Germinal center (tissue), 1 donor: ENCODE measurements around the gene P3H3.
"Not testable (repeated sequence)": the region's sequence is repeated elsewhere in the genome, so short reads cannot be mapped to it uniquely, and the experiment has no call there.

ENCODE experiments used
- DNase-seq: peaks from one replicate; pipeline ENCODE4 v3.0.0; 2012; ENCODE audit warnings: mixed read lengths, low spot score

P3H3 gene

DNA sequence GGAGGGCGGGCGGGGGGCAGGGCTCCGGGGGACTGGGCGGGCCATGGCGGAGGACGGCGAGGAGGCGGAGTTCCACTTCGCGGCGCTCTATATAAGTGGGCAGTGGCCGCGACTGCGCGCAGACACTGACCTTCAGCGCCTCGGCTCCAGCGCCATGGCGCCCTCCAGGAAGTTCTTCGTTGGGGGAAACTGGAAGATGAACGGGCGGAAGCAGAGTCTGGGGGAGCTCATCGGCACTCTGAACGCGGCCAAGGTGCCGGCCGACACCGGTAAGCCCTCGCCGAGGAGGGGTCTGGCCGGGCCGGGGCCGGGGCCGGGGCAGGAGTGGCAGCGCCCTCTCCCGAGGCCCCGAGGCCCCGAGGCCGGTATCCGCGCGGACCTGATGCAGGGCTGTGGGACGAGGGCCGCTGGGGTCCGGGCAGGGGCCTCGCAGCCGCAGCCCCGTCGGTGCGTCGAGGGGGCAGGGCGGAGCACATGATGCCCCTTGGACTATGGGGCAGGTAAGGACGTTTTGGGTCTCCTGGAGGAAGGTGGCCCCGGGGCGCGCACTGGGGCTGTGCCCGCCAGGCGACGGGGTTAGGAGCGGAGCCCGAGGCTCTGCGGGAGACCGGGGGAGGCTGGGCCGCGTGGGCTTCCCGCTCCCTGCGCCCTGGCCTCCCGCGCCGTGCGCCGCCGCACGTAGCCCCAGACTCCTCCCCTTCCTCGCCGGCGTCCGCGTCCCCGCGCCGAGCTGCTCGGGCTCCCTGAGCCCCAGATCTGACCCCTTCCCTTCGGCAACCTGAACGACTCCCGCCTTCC lies 39.4 kb downstream of the P3H3 start, which contains the start of gene TPI1:
Gene TPI1, plus strand, starts transcription at position 119 of the 798 bp plus-strand sequence. Its CDS starts 36 bp downstream, at position 155.
- peak; percentile 87 for DNase-seq

DNA sequence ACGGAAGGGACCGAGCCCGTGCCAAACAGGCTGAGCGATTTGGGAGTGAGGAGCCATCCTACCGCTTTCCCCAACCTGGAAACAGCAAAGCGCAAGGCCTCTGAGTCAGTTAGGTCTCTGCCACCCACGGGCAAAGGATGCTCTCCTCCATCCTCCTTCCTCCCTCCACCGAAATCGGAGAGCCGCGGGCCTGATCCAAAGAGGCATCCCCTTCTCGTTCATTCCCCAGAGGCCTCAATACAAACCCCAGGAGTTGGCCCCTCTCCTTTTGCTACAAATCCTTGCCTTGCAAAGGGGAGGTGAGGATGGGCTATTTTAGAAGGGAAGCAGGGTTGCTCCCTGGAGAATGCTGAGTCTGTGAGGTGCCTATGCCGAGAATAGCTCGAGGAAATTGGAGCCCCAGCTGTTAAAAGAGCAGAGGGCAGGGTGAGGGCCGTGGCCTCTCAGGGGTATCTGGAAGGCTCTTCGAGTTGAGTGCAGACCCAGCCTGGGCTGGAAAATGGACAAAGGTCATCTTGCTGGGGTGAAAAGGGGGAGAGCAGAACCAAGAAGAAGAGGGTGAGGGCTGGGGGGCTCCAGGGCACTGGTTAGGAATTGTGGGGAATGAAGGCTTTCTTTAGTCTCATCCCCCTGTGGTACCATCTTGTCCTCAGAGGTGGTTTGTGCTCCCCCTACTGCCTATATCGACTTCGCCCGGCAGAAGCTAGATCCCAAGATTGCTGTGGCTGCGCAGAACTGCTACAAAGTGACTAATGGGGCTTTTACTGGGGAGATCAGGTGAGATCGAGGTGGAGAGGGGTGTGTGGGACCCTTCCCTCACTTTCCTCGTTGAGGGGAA lies 40.2 kb downstream of the P3H3 start:
- DNase-seq: no peak

- peak; percentile 81 for DNase-seq
Measured at GRCh38 chr12:6869049-6870021, 41.1 kb downstream of the P3H3 start.

- DNase-seq: not testable (repeated sequence)
Measured at GRCh38 chr12:6870304-6870703, 42.1 kb downstream of the P3H3 start.

- peak; percentile 13 for DNase-seq
Measured at GRCh38 chr12:6871052-6871957, 43.1 kb downstream of the P3H3 start.

DNA sequence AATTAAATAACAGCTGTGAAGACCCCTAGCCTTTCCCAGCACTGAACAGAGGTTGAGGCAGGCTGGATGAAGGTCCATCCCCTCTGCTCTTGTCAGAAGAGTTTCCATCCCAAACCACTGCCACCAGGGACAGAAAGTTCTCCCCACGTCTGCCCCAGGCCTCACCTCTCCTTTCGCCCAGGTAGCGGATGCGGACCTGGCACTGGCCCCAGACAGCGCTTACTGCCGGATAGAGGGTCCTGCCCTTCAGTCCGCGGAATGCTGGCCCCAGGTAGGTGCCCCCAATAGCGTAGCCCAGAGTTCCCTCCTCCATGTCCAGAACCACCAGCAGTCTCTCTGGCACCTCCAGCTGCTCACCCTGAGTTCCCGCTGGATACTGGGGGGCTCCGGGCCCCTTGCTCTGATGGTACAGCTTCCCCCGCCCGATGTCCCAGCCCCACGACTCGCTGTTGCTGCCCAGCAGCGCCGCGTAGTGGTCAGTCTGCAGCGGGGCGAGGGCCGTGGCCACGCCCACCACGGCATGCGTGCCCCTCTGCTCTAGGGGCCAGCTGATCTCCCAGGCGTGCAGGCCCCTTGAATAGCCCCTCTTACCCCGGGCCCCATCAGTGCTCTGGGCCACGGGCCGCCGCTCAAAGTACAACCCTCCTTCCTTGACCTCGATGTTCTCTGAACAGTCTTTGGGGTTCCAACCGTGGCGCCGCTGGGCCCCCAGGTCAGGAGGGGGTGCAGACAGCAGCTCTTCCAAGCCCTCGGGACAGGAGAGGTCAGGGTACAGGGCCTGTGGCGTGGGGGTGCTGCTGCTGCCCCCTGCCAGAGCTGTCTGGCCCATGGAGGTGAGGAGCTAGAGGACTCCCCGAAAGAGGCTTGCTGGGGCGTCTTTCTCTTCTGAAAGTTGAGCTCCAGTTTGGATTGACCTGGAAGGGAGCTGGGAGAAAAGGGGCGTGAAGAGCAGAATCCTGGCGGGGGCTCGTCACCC lies 44.2 kb downstream of the P3H3 start:
- DNase-seq: peak; percentile 84

GRCh38 chr12:6873094-6874014 lies 45.1 kb downstream of the P3H3 start, which contains the start of gene SPSB2:
TSS of gene SPSB2 (minus strand) at chr12:6873303. CDS start at chr12:6872901, 402 bp downstream.
- DNase-seq: peak; percentile 95

GRCh38 chr12:6874015-6874368 lies 45.8 kb downstream of the P3H3 start:
- DNase-seq: not testable (repeated sequence)

- not testable (repeated sequence) for DNase-seq
Measured at GRCh38 chr12:6879824-6880223, 51.6 kb downstream of the P3H3 start.

GRCh38 chr12:6883252-6883651 lies 55.0 kb downstream of the P3H3 start:
- no peak for DNase-seq

DNA sequence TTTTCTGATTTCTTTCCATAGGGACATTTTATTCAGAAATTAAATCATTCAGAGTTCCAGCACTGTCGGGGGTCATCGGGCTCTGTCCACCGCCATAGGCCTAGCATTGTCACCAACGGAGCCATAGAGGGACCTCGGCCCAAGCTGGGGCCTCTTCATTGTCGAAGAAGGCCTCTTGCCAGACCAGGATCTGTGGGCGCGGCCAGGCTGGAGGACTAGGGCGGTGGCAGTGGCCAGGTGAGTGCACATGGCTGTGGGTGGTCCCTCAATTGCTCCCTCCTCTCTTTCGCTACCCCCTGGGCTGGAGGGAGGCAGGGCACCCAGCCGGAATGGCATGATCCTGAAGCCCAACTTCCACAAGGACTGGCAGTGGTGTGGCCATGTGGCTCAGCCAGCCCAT lies 55.5 kb downstream of the P3H3 start:
- DNase-seq: no peak

- DNase-seq: no peak
Measured at GRCh38 chr12:6884539-6884938, 56.3 kb downstream of the P3H3 start.

DNA sequence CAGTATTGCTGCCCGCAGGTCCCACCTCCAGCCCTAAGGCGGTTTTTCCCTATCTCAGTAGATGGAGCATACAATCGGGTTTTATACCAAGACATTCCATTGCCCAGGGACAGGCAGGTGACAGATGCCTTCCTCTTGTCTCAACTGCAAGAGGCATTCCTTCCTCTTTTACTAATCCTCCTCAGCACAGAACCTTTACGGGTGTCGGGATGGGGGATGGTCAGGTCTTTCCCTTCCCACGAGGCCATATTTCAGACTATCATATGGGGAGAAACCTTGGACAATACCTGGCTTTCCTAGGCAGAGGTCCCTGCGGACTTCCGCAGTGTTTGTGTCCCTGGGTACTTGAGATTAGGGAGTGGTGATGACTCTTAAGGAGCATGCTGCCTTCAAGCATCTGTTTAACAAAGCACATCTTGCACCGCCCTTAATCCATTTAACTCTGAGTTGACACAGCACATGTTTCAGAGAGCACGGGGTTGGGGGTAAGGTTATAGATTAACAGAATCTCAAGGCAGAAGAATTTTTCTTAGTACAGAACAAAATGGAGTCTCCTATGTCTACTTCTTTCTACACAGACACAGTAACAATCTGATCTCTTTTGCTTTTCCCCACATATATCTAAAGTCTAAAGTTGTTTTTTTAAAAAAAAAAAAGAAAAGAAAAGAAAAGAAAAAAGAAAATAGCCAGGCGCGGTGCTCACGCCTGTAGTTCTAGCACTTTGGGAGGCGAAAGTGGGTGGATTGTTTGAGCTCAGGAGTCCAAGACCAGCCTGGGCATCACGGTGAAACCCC lies 58.2 kb downstream of the P3H3 start:
- not testable (repeated sequence) for DNase-seq

DNA sequence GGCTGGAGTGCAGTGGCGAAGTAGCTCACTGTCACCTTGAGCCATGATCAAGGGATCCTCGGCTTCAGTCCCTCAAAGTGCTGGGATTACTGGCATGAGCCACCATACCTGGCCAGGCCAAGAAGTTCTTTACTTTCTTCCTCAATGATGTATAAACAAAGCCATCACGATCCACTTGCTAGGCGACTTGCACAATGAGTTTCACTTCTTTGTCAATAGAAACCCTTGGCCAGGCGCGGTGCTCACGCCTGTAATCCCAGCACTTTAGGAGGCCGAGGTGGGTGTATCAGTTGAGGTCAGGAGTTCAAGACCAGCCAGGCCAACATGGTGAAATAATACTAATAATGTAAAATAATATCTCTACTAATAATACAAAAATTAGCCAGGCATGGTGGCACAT lies 59.3 kb downstream of the P3H3 start:
- DNase-seq: no peak

GRCh38 chr12:6888360-6888759 lies 60.2 kb downstream of the P3H3 start:
- no peak for DNase-seq

DNA sequence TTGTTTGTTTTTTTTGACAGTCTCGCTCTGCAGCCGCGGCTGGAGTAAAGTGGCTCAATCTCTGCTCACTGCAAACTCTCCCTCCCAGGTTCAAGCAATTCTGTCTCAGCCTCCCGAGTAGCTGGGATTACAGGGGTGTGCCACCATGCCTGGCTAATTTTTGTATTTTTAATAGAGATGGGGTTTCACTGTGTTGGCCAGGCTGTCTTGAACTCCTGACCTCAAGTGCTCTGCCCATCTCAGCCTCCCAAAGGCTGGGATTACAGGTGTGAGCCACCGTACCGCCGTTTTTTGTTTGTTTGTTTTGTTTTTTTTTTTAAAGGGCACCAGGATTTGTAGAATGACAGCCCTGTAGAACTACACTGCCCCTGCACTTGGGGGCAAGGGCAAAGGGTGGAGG lies 60.6 kb downstream of the P3H3 start:
- not testable (repeated sequence) for DNase-seq
